ENCODE data around the gene STARD5.
A peak's percentile ranks its signal among the peaks of the same experiment; 100 is the strongest.

STARD5 gene

GRCh38 chr15:81270188-81270587 is 53.8 kb downstream of the STARD5 start:
- no peak for DNase-seq (ENCODE audit: low read depth)
- TF ChIP-seq CTCF (IDR thresholded peaks at IDR 0.05; ENCODE audit: control insufficient read depth, insufficient read depth, low read depth, low read length, missing control alignments) = no peak
- H3K4me3 ChIP-seq (ENCODE audit: control insufficient read depth, low read depth, low read length) = no peak overlapping the region

GRCh38 chr15:81268881-81269601 is 54.9 kb downstream of the STARD5 start:
- TF ChIP-seq CTCF (IDR thresholded peaks at IDR 0.05; ENCODE audit: control insufficient read depth, insufficient read depth, low read depth, low read length, missing control alignments) = no peak
- no peak for DNase-seq (ENCODE audit: low read depth)
- H3K4me3 ChIP-seq (ENCODE audit: control insufficient read depth, low read depth, low read length) = no peak overlapping the region

- no peak overlapping the region for H3K4me3 ChIP-seq (ENCODE audit: control insufficient read depth, low read depth, low read length)
- no peak for TF ChIP-seq CTCF (IDR thresholded peaks at IDR 0.05; ENCODE audit: control insufficient read depth, insufficient read depth, low read depth, low read length, missing control alignments)
- no peak for DNase-seq (ENCODE audit: low read depth)
Measured at GRCh38 chr15:81268340-81268739, 55.6 kb downstream of the STARD5 start.

GRCh38 chr15:81265944-81266775 is 57.8 kb downstream of the STARD5 start:
- peak; percentile 95 for TF ChIP-seq CTCF (IDR thresholded peaks at IDR 0.05; ENCODE audit: control insufficient read depth, insufficient read depth, low read depth, low read length, missing control alignments)
- DNase-seq (ENCODE audit: low read depth) = peak; percentile 33
- no peak overlapping the region for H3K4me3 ChIP-seq (ENCODE audit: control insufficient read depth, low read depth, low read length)

GRCh38 chr15:81265256-81265943 is 58.5 kb downstream of the STARD5 start:
- no peak overlapping the region for H3K4me3 ChIP-seq (ENCODE audit: control insufficient read depth, low read depth, low read length)
- no peak for TF ChIP-seq CTCF (IDR thresholded peaks at IDR 0.05; ENCODE audit: control insufficient read depth, insufficient read depth, low read depth, low read length, missing control alignments)
- no peak for DNase-seq (ENCODE audit: low read depth)

GRCh38 chr15:81264072-81264857 is 59.7 kb downstream of the STARD5 start:
- DNase-seq (ENCODE audit: low read depth) = no peak
- no peak for TF ChIP-seq CTCF (IDR thresholded peaks at IDR 0.05; ENCODE audit: control insufficient read depth, insufficient read depth, low read depth, low read length, missing control alignments)
- no peak overlapping the region for H3K4me3 ChIP-seq (ENCODE audit: control insufficient read depth, low read depth, low read length)

Data from AG09309 (cell line).